ENCODE measurements around the gene KDM3A. TPM values are rescaled to one million over a fixed set of nuclear protein-coding genes. Genes with fewer than 3 reads are reported as not detected.
"Not testable (repeated sequence)": the region's sequence is repeated elsewhere in the genome, so short reads cannot be mapped to it uniquely, and the experiment has no call there.

The KDM3A gene
- total RNA-seq, 1 experiment from 2014 or later, result 22.7 TPM

DNA sequence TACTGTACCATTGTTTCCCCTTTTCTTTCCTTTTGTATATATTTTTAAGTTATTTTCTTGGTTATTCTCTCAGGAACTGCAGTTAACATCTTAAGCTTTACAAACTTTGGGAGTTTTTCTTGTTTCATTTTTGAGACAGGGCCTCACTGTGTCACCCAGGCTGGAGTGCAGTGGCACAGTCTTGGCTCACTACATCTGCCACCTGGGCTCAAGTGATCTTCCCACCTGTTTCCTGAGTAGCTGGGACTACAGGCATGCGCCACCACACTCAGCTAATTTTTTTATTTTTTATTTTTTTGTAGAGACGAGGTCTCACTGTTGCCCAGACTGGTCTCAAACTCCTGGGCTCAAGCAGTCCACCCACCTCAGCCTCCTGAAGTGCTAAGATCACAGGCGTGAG, 55.2 kb downstream of the KDM3A start:
- not testable (repeated sequence) for H3K9me3 ChIP-seq (replicated peaks); H3K4me1 ChIP-seq (replicated peaks); DNase-seq (ENCODE audit: low read depth in 1 of 2, low spot score in 2 of 2); H3K27me3 ChIP-seq (replicated peaks); H3K4me3 ChIP-seq; H3K27ac ChIP-seq
- peaks cover 77% of the 10 kb centered on the region for H3K36me3 ChIP-seq

DNA sequence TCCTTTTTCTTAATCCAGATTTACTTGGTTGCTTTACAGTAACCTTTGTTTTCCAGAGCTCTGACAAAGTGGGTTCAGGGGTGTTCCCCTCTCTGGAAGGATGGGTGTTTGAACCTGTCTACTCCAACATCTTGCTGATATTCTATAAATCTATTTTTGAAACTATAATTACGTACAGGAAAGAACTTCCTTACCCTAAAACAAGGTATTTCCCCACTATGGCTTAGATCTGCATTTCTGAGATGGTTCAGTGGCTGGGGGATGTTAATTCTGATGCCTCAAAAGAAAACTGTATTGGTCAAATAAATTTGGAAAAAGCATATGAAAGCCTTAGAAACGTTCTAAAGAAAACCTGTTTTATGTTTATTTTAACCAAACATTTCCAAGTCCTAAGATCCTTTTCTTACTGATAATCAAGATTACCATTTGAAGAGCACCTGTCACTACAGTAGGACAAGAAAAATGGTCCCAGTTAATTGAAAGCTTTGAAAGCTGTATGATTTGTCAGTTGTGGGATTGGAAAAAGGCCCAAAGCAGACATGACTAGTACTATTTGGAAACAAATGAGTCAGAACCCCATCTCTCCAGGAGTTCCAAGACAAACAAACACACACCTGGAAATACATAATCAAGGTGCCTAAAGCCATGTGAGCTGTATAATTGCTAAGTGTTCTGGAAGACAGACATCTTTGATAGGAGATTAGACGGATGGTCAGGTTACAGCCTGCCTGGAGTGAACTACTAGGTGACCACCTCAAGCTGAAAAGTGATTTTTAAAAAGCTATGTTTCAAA, 57.5 kb downstream of the KDM3A start:
- H3K4me3 ChIP-seq, result no peak overlapping the region
- H3K4me1 ChIP-seq (replicated peaks), result no peaks in the 10 kb centered on the region; the same call in 1 of the 2 replicates
- DNase-seq (ENCODE audit: low read depth in 1 of 2, low spot score in 2 of 2), result no peak
- no peaks in the 10 kb centered on the region for H3K27me3 ChIP-seq (replicated peaks)
- H3K27ac ChIP-seq, result no peak overlapping the region
- H3K9me3 ChIP-seq (replicated peaks), result peaks cover 9% of the 10 kb centered on the region
- H3K36me3 ChIP-seq, result peaks cover 70% of the 10 kb centered on the region

DNA sequence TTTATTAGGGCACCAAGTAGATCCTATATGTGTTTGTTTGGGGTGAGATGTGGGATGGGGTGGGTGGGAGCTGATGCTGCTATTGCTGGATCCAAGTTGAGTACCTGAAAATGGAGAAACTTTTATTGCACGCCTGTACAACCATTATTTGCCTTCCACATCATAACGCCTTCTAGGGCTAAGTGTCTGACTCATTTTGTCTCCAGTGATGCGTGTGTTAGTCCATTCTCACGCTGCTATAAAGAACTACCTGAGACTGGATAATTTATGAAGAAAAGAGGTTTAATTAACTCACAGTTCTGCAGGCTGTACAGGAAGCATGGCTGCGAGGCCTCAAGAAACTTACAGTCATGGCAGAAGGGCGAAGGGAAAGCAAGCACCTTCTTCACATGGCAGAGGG, 58.2 kb downstream of the KDM3A start:
- Histone ChIP-seq H3K27me3 (replicated peaks) (no peaks in the 10 kb centered on the region), H3K36me3 (peaks cover 71% of the 10 kb centered on the region), H3K4me1 (replicated peaks) (no peaks in the 10 kb centered on the region; the same call in 1 of the 2 replicates), H3K9me3 (replicated peaks) (peaks cover 9% of the 10 kb centered on the region), H3K4me3 (no peak overlapping the region), H3K27ac (no peak overlapping the region)
- DNase-seq (ENCODE audit: low read depth in 1 of 2, low spot score in 2 of 2), result no peak

DNA sequence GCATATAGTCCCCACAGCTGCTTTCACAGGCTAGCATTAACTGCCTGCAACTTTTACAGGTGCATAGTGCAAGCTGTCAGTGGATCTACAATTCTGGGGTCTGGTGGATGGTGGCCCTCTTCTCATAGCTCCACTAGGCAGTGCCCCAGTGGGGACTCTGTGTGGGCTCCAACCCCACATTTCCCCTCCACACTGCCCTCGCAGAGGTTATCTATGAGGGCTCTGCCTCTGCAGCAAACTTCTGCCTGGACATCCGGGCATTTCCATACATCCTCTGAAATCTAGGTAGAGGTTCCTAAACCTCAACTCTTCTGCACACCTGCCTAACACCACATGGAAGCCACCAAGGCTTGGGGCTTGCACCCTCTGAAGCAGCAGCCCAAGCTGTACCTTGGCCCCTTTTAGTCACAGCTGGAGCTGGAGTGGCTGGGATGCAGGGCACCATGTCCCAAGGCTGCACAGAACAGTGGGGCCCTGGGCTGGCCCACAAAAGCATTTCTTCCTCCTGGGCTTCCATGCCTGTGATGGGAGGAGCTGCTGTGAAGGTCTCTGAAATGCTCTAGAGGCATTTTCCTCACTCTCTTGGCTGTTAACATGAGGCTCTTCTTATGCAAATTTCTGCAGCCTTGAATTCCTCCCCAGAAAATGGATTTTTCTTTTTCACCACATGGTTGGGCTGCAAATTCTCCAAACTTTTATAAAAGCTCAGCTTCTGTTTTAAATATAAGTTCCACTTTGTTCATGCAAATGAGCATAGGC, 59.3 kb downstream of the KDM3A start:
- Histone ChIP-seq H3K27me3 (replicated peaks) (no peaks in the 10 kb centered on the region), H3K9me3 (replicated peaks) (peaks cover 9% of the 10 kb centered on the region), H3K4me1 (replicated peaks) (no peaks in the 10 kb centered on the region; the same call in 1 of the 2 replicates), H3K27ac (no peak overlapping the region), H3K4me3 (no peak overlapping the region), H3K36me3 (peaks cover 72% of the 10 kb centered on the region)
- no peak for DNase-seq (ENCODE audit: low read depth in 1 of 2, low spot score in 2 of 2)

DNA sequence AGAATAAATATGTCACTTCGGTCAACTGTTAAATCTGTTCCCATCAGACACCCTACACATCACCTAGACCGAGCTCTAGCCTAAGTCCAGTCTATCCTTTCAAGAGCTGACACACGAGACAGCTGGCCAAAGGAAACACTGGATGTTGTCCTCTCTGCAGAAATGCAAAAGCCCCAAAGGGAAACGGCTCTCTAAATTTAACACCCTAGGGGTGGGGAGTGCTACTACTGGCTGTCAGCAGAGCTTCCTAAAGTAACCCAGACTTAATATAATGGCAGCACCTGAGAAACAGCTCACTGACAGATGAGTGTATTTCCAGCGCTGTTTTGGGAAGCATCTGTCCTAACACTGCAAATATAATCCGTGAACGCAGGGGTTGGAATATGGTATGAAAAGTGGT, 66.4 kb downstream of the KDM3A start:
- no peak overlapping the region for H3K4me3 ChIP-seq
- no peaks in the 10 kb centered on the region for H3K9me3 ChIP-seq (replicated peaks)
- no peak overlapping the region for H3K27ac ChIP-seq
- no peak for DNase-seq (ENCODE audit: low read depth in 1 of 2, low spot score in 2 of 2)
- H3K36me3 ChIP-seq, result peaks cover 63% of the 10 kb centered on the region
- no peaks in the 10 kb centered on the region for H3K27me3 ChIP-seq (replicated peaks)
- no peaks in the 10 kb centered on the region; the same call in 1 of the 2 replicates for H3K4me1 ChIP-seq (replicated peaks)

DNA sequence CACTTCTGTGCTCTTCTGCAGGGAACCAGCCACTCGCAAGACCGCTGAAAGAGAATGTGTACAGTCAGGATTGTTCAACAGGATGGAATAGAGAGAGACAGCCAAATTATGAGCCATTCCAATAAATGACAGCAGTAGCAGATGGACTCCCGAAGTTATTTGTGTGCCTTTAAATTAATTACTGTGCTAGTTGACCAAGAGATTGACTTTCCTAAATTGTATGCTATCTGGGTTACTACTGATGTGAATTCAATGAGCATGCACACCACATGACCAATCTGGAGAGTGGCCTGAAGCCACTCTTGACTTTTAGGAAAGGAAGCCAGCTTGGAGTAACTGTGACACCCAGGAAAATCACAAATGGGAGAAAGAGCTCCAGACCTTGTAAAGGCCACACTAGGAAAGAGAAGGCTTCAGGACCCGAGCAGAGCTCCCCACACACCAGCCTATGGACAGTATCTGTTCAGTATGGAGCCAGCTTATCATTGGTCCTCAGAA, 69.3 kb downstream of the KDM3A start:
- no peaks in the 10 kb centered on the region for H3K9me3 ChIP-seq (replicated peaks)
- H3K27me3 ChIP-seq (replicated peaks), result no peaks in the 10 kb centered on the region
- H3K27ac ChIP-seq, result no peak overlapping the region
- H3K4me1 ChIP-seq (replicated peaks), result no peaks in the 10 kb centered on the region
- no peak for DNase-seq (ENCODE audit: low read depth in 1 of 2, low spot score in 2 of 2)
- H3K36me3 ChIP-seq, result peaks cover 41% of the 10 kb centered on the region
- H3K4me3 ChIP-seq, result no peak overlapping the region

DNA sequence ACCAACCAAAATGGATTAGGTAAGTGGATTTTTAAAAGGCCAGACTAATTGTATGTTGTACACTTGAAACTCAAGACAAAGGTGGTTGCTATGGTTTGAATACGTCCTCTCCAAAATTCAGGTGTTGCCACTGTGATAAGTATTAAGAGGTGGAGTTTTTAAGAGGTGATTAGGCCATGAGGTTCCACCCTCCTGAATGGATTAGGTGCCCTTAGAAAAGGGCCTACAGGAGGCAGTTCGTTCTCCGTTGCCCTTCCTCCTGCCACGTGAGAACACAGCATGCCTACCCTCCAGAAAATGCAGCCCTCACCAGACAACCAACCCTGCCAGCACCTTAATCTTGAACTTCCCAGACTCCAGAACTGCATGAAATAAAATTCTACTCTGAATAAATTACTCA, 70.9 kb downstream of the KDM3A start:
- Histone ChIP-seq H3K4me3 (no peak overlapping the region), H3K4me1 (replicated peaks) (no peaks in the 10 kb centered on the region), H3K9me3 (replicated peaks) (no peaks in the 10 kb centered on the region), H3K27me3 (replicated peaks) (no peaks in the 10 kb centered on the region), H3K36me3 (peaks cover 33% of the 10 kb centered on the region), H3K27ac (no peak overlapping the region)
- DNase-seq (ENCODE audit: low read depth in 1 of 2, low spot score in 2 of 2), result no peak

DNA sequence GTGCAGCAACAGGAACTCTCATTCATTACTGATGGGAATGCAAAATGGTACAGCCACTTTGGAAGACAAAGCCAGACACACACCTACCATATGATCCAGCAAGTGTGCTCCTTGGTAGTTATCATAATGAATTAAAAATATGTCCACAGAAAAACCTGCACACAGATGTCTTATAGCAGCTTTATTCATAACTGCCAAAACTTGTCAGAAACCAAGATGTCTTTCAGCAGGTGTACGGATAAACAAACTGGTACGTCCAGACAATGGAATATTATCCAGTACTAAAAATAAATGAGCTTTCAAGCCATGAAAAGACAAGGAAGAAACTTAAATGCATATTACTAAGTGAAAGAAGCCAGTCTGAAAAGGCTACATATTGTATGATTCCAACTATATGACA, 71.7 kb downstream of the KDM3A start:
- H3K4me3 ChIP-seq, result no peak overlapping the region
- H3K4me1 ChIP-seq (replicated peaks), result no peaks in the 10 kb centered on the region
- H3K9me3 ChIP-seq (replicated peaks), result no peaks in the 10 kb centered on the region
- H3K27ac ChIP-seq, result no peak overlapping the region
- DNase-seq (ENCODE audit: low read depth in 1 of 2, low spot score in 2 of 2), result no peak
- peaks cover 24% of the 10 kb centered on the region for H3K36me3 ChIP-seq
- no peaks in the 10 kb centered on the region for H3K27me3 ChIP-seq (replicated peaks)

DNA sequence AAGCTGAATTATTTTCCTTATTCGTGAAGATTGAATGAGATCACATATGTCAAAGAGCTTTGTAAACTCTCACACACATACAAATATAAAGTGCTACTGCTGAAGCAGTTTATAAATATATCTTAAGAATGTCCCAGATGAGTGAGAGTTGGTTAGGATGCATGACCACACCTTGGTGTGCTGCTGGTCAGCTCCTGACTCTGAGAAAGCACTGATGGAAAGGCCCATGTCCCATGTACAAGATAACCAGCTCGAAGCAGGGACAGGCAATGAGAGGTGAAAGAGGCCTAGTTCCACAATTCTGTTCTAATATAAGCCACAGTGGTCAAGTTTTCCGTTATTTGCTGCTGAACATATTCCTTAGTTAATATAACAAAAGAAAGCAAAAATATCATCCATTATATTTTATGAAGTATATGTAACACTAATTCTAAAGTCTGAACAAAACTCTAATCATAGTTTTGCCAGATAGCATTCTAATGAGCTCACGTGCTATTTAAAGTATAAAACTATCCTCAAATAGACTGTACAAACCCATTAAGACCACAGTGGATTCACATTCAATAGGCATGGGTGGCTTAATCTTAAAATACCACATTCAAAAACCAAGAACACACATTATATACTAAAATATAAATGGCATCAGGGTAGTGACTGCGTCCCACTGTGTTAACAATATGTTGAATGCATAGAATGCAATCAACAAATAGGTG, 72.9 kb downstream of the KDM3A start:
- H3K27me3 ChIP-seq (replicated peaks), result no peaks in the 10 kb centered on the region

DNA sequence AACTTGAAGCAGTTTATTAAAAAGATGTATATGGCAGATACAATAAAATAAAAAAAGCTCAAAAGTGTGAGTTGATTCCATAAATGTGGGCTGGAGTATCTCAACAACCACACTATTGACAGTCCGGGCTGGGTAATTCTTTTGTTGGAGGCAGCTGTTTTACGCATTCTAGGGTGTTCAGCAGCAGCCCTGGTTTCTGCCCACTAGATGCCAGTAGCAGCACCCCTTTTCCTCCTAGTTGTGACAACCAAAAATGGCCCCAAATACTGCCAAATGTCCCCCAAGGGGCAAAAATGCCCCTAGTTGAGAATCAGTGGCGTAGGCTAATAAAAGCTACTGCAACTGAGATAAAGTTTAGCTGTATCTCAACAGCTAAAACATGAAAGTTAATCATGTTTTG, 77.3 kb downstream of the KDM3A start:
- H3K36me3 ChIP-seq, result peaks cover 11% of the 10 kb centered on the region
- no peak for DNase-seq (ENCODE audit: low read depth in 1 of 2, low spot score in 2 of 2)

More for the DNA sequence above, 72.9 kb downstream of the KDM3A start:
- H3K4me1 ChIP-seq (replicated peaks), result no peaks in the 10 kb centered on the region
- no peak overlapping the region for H3K4me3 ChIP-seq
- H3K36me3 ChIP-seq, result peaks cover 14% of the 10 kb centered on the region
- DNase-seq (ENCODE audit: low read depth in 1 of 2, low spot score in 2 of 2), result no peak
- no peaks in the 10 kb centered on the region for H3K9me3 ChIP-seq (replicated peaks)
- H3K27ac ChIP-seq, result no peak overlapping the region

DNA sequence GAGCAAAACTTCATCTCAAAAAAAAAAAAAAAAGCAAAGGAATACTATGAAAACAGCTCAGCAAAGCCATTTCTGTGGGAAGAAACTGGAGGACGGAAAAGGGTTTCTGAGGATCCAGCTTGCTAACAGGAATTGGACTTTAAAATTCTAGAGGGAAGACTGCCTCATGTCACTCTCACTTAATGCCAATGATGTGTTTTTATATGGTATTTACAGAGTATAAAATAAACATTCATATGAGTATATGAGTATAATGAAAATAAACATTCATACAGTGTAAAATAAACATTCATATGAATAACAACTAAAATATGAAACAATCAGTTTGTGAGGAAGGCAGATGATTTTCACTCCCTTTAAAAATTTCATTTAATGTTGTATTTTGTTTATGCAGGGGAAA, 78.2 kb downstream of the KDM3A start:
- Histone ChIP-seq H3K27me3 (replicated peaks) (no peaks in the 10 kb centered on the region), H3K4me3 (no peak overlapping the region), H3K9me3 (replicated peaks) (peaks cover 7% of the 10 kb centered on the region), H3K27ac (no peak overlapping the region), H3K36me3 (peaks cover 11% of the 10 kb centered on the region), H3K4me1 (replicated peaks) (no peaks in the 10 kb centered on the region)
- no peak for DNase-seq (ENCODE audit: low read depth in 1 of 2, low spot score in 2 of 2)

More for the DNA sequence above, 77.3 kb downstream of the KDM3A start:
- H3K9me3 ChIP-seq (replicated peaks), result peaks cover 7% of the 10 kb centered on the region
- H3K27me3 ChIP-seq (replicated peaks), result no peaks in the 10 kb centered on the region
- no peak overlapping the region for H3K27ac ChIP-seq
- no peak overlapping the region for H3K4me3 ChIP-seq
- no peaks in the 10 kb centered on the region for H3K4me1 ChIP-seq (replicated peaks)

DNA sequence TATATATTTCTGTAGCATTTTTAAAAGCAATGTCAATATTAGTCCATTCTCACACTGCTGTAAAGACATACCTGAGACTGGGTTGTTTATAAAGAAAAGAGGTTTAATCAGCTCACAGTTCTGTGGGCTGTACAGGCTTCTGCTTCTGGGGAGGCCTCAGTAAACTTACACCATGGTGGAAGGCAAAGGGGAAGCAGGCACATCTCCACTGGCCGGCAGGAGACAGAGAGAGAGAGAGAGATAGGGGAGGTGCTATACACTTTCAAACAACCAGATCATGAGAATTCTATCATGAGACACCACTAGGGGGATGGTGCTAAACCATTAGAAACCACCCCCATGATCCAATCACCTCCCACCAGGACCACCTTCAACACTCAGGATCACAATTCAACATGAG, 79.0 kb downstream of the KDM3A start:
- Histone ChIP-seq H3K4me3 (no peak overlapping the region), H3K27me3 (replicated peaks) (no peaks in the 10 kb centered on the region), H3K9me3 (replicated peaks) (peaks cover 7% of the 10 kb centered on the region), H3K4me1 (replicated peaks) (no peaks in the 10 kb centered on the region), H3K36me3 (peaks cover 11% of the 10 kb centered on the region), H3K27ac (no peak overlapping the region)
- DNase-seq (ENCODE audit: low read depth in 1 of 2, low spot score in 2 of 2), result no peak

DNA sequence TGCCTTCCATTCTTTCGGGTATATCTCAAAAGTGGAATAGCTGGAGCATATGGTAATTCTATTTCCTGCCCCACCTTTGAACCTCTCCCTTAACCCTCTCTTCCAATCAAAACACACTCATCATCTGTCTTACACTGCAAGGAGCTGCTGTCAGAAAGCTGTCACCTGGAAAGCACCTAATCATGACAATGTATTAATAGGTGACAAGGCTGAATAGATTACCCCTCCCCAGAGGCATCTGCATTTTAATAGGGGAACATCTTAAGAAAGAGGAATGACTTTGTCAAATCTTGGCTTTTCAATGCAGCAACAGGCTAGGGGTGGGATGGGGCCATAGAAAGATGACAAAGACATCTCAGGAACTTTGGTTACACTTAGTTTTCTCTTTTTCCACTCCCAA, 80.8 kb downstream of the KDM3A start:
- DNase-seq (ENCODE audit: low read depth in 1 of 2, low spot score in 2 of 2), result no peak
- Histone ChIP-seq H3K4me3 (no peak overlapping the region), H3K27ac (no peak overlapping the region), H3K4me1 (replicated peaks) (no peaks in the 10 kb centered on the region), H3K9me3 (replicated peaks) (peaks cover 7% of the 10 kb centered on the region), H3K36me3 (peaks cover 14% of the 10 kb centered on the region), H3K27me3 (replicated peaks) (no peaks in the 10 kb centered on the region)

DNA sequence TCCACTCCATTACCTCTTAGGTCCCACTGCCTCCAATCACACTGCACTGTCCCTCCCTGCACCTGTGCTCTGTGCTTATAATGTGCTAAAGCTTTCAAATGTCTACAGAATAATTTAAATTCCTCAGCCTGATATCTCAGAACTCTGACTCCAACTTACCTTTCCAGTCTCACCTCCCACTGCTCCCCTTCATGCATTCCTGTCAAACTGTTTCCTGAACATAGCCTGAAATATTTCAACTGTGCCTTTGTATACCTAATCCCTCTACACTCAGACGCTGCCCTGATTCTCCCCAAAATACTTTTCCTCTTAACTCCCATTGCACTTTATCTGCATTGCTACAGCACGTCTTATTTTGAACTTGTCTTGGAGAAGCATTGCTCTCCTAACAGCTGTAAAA, 81.5 kb downstream of the KDM3A start:
- H3K4me1 ChIP-seq (replicated peaks), result no peaks in the 10 kb centered on the region
- H3K27ac ChIP-seq, result no peak overlapping the region
- H3K27me3 ChIP-seq (replicated peaks), result no peaks in the 10 kb centered on the region
- H3K36me3 ChIP-seq, result peaks cover 19% of the 10 kb centered on the region
- H3K4me3 ChIP-seq, result no peak overlapping the region
- DNase-seq (ENCODE audit: low read depth in 1 of 2, low spot score in 2 of 2), result no peak
- H3K9me3 ChIP-seq (replicated peaks), result peaks cover 7% of the 10 kb centered on the region

Data from SJSA1 (cell line).